PC-3 (cell line): ENCODE data around the gene SMG6. TPM values are rescaled to one million over a fixed set of nuclear protein-coding genes. Genes with fewer than 3 reads are reported as not detected.

Source experiments
- ATAC-seq: fragments of 200-7000 bp; cut with Tn5 transposase; 2 replicates; pipeline ENCODE4 v1.9.1; 2020; ENCODE audit warnings: mild to moderate bottlenecking, moderate library complexity
- BruUV-seq: library from RNA; stranded (reverse); fragments of 400-500 nt; replicated peaks from 2 replicates; lab custom pipeline; 2021; lab: Mats Ljungman, UMichigan
- CTCF ChIA-PET: fragments of 300-600 bp; sonication (Branson Sonifier 250); formaldehyde crosslinking; loops from one replicate; lab custom pipeline; 2022; ENCODE audit warnings: antibody characterized with exemption; lab: Charles Lee
- POLR2A ChIA-PET: fragments of 300-600 bp; sonication (Branson Sonifier 250); formaldehyde crosslinking; loops from one replicate; lab custom pipeline; 2022; ENCODE audit warnings: antibody characterized with exemption; ENCODE audit not compliant: unreplicated experiment; lab: Charles Lee
- DNase-seq: peaks from one replicate; pipeline ENCODE4 v3.0.0-alpha.2; 2015
- H2AFZ ChIP-seq: fragments of 300-600 bp; sonication (generic); 2 replicates; pipeline ENCODE4 v1.6.0; 2016; ENCODE audit warnings: antibody characterized with exemption, low read length
- H3F3A ChIP-seq: fragments of 300-600 bp; sonication (generic); one replicate; pipeline ENCODE4 v1.6.0; 2017; ENCODE audit warnings: antibody characterized with exemption, low read length, control low read depth, mild to moderate bottlenecking; ENCODE audit not compliant: unreplicated experiment
- H3K27ac ChIP-seq: fragments of 300-600 bp; sonication (generic); 2 replicates; pipeline ENCODE4 v1.5.1; 2016; ENCODE audit warnings: mild to moderate bottlenecking, low read length
- H3K27me3 ChIP-seq: fragments of 300-600 bp; sonication (generic); 2 replicates; pipeline ENCODE4 v1.6.1; 2016; ENCODE audit warnings: low read length, mixed read lengths
- H3K36me3 ChIP-seq: fragments of 300-600 bp; sonication (generic); 2 replicates; pipeline ENCODE4 v1.6.1; 2016; ENCODE audit warnings: low read depth, mixed run types, low read length, mixed read lengths
- H3K4me1 ChIP-seq: fragments of 300-600 bp; sonication (generic); 2 replicates; pipeline ENCODE4 v1.5.1; 2016; ENCODE audit warnings: low read length; ENCODE audit not compliant: insufficient read depth
- H3K4me2 ChIP-seq: fragments of 300-600 bp; sonication (generic); 2 replicates; pipeline ENCODE4 v1.6.0; 2016; ENCODE audit warnings: low read length
- H3K4me3 ChIP-seq: fragments of 300-600 bp; sonication (generic); 2 replicates; pipeline ENCODE4 v1.5.1; 2016; ENCODE audit warnings: mild to moderate bottlenecking, low read length, mixed read lengths
- H3K79me2 ChIP-seq: fragments of 300-600 bp; sonication (generic); 2 replicates; pipeline ENCODE4 v1.6.1; 2017; ENCODE audit warnings: low read length, mixed read lengths
- H3K9ac ChIP-seq: fragments of 300-600 bp; sonication (generic); 2 replicates; pipeline ENCODE4 v1.6.0; 2016; ENCODE audit warnings: mild to moderate bottlenecking, low read length
- H3K9me2 ChIP-seq: fragments of 300-600 bp; sonication (generic); replicated peaks from 2 replicates; pipeline ENCODE4 v1.6.1; 2016; ENCODE audit warnings: mixed run types, low read length, mixed read lengths
- H3K9me3 ChIP-seq: fragments of 300-600 bp; sonication (generic); 2 replicates; pipeline ENCODE4 v1.6.1; 2016; ENCODE audit warnings: low read length, mixed read lengths
- H4K20me1 ChIP-seq: fragments of 300-600 bp; sonication (generic); 2 replicates; pipeline ENCODE4 v1.6.1; 2016; ENCODE audit warnings: low read length, mixed read lengths
- EZH2 ChIP-seq: fragments of 300-600 bp; sonication (generic); IDR thresholded peaks from one replicate; pipeline ENCODE4 v1.6.1; 2017; ENCODE audit warnings: antibody characterized with exemption, mild to moderate bottlenecking, low read length; ENCODE audit not compliant: unreplicated experiment
- EZH2phosphoT487 ChIP-seq: fragments of 300-600 bp; sonication (generic); IDR thresholded peaks from 2 replicates; pipeline ENCODE4 v1.6.1; 2018; ENCODE audit warnings: mild to moderate bottlenecking, antibody characterized with exemption, low read length, borderline replicate concordance
- intact Hi-C: fragments of 100-400 bp; cut with micrococcal nuclease; formaldehyde crosslinking; loops from 2 replicates; pipeline ENCODE4 v1.9.0; 2023
- total RNA-seq: library from RNA; depleted of rRNA; stranded (reverse); fragments of >200 nt; gene quantifications from 2 replicates; pipeline ENCODE4 v1.2.3, GENCODE V29; 2014
- TF ChIP-seq, protein P1 (sequence below): fragments of 300-600 bp; sonication (generic); conservative IDR thresholded peaks from 2 replicates; pipeline ENCODE4 v1.5.1; 2017; ENCODE audit warnings: antibody characterized with exemption, low read depth, mild to moderate bottlenecking, low read length

SMG6 gene
- total RNA-seq, 1 experiment from 2014 or later, result 13.4 TPM

GRCh38 chr17:2067048-2067561 is 236.5 kb downstream of the SMG6 start:
- no peak for ATAC-seq
- peaks cover 29% of the 10 kb centered on the region for H3K4me1 ChIP-seq
- no TSS peak for BruUV-seq

GRCh38 chr17:2065949-2066400 is 237.6 kb downstream of the SMG6 start:
- H3K79me2 ChIP-seq, result no peaks in the 10 kb centered on the region
- ChIA-PET CTCF (no interaction called here), POLR2A (no interaction called here)
- H2AFZ ChIP-seq, result no peak overlapping the region
- no TSS peak for BruUV-seq
- peaks cover 29% of the 10 kb centered on the region for H3K4me1 ChIP-seq
- intact Hi-C loops, result no loop called here
- H3K27me3 ChIP-seq, result no peaks in the 10 kb centered on the region
- H3K9me3 ChIP-seq, result no peaks in the 10 kb centered on the region
- no peaks in the 10 kb centered on the region for H3F3A ChIP-seq
- no peak overlapping the region for H3K27ac ChIP-seq
- H3K4me2 ChIP-seq, result no peak overlapping the region
- H3K9ac ChIP-seq, result no peak overlapping the region
- H3K4me3 ChIP-seq, result no peak overlapping the region
- no peak for DNase-seq
- no peak for TF ChIP-seq EZH2
- ATAC-seq, result no peak
- H3K36me3 ChIP-seq, result no peaks in the 10 kb centered on the region
- no peaks in the 10 kb centered on the region for H4K20me1 ChIP-seq
- no peaks in the 10 kb centered on the region for H3K9me2 ChIP-seq

More at GRCh38 chr17:2067048-2067561, 236.5 kb downstream of the SMG6 start:
- TF ChIP-seq, protein P1, sequence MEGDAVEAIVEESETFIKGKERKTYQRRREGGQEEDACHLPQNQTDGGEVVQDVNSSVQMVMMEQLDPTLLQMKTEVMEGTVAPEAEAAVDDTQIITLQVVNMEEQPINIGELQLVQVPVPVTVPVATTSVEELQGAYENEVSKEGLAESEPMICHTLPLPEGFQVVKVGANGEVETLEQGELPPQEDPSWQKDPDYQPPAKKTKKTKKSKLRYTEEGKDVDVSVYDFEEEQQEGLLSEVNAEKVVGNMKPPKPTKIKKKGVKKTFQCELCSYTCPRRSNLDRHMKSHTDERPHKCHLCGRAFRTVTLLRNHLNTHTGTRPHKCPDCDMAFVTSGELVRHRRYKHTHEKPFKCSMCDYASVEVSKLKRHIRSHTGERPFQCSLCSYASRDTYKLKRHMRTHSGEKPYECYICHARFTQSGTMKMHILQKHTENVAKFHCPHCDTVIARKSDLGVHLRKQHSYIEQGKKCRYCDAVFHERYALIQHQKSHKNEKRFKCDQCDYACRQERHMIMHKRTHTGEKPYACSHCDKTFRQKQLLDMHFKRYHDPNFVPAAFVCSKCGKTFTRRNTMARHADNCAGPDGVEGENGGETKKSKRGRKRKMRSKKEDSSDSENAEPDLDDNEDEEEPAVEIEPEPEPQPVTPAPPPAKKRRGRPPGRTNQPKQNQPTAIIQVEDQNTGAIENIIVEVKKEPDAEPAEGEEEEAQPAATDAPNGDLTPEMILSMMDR, result no peak
- TF ChIP-seq EZH2, result no peak
- TF ChIP-seq EZH2phosphoT487, result no peak
- Histone ChIP-seq H3K27ac (no peak overlapping the region), H3K9me2 (no peaks in the 10 kb centered on the region), H2AFZ (no peak overlapping the region), H3K9me3 (no peaks in the 10 kb centered on the region), H3K27me3 (no peaks in the 10 kb centered on the region), H3K79me2 (no peaks in the 10 kb centered on the region), H3K9ac (no peak overlapping the region), H3K4me3 (no peak overlapping the region), H3K36me3 (no peaks in the 10 kb centered on the region), H3F3A (no peaks in the 10 kb centered on the region), H4K20me1 (no peaks in the 10 kb centered on the region), H3K4me2 (no peak overlapping the region)
- CTCF ChIA-PET, result no interaction called here
- POLR2A ChIA-PET, result interaction anchor here (0.6 kb wide), 1 partner anchor 15 kb away, joined by 3 read pairs; no protein-coding TSS in a partner anchor
- no peak for DNase-seq
- intact Hi-C loops, result no loop called here

DNA sequence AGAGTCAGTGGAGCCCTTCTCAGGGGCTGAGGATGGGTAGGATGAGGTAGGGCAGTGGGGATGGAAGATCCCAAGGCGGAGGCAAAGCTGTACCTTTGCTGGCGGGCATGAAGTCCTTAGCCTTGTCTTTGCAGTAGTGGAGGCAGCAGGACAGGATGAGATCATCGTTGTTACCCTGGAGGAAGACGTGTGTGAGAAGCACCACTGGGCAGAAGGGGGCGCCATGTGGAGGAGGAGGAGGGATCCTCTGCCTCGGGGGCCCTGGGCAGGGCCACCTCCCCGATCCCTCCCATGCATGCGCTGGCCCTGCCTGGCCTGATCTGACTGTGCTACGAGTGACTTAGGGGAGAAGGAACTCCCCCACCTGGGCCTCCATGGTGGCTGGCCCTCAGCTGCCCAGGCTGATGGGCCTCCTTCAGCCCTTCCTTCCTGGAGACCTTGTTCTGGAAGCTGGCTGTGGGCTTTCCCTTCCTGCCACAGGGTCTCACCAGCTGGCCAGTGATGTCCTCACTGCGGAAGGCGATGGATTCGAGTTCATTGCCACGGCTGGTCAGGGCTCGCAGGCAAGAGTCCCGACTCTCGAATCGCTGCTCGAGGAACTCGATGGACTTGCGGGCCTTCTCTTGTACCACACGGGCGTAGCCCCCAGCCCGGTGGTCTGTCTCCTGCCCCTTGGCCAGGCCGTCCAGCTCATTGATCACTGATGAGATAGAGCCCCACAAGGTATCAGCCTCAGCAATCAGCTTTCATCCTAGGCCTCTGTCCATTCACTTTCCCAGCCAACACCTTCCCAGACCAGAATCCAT is 238.4 kb downstream of the SMG6 start:
- no peak overlapping the region for H3K27ac ChIP-seq
- ATAC-seq (no peak), DNase-seq (no peak)
- no peak for TF ChIP-seq EZH2
- TF ChIP-seq, protein P1, result peak; percentile 54
- no peaks in the 10 kb centered on the region for H3K79me2 ChIP-seq
- no peaks in the 10 kb centered on the region for H3F3A ChIP-seq
- no peak overlapping the region for H3K4me2 ChIP-seq
- no peak overlapping the region for H3K9ac ChIP-seq
- no peaks in the 10 kb centered on the region for H4K20me1 ChIP-seq
- no peak overlapping the region for H2AFZ ChIP-seq
- intact Hi-C loops, result no loop called here
- ChIA-PET CTCF (no interaction called here), POLR2A (no interaction called here)
- no peaks in the 10 kb centered on the region for H3K27me3 ChIP-seq
- no peak overlapping the region for H3K4me3 ChIP-seq
- H3K9me3 ChIP-seq, result no peaks in the 10 kb centered on the region
- no TSS peak for BruUV-seq
- H3K9me2 ChIP-seq, result no peaks in the 10 kb centered on the region
- peaks cover 22% of the 10 kb centered on the region for H3K4me1 ChIP-seq
- H3K36me3 ChIP-seq, result no peaks in the 10 kb centered on the region
